ENCODE measurements around the gene ZSWIM9.

DNA sequence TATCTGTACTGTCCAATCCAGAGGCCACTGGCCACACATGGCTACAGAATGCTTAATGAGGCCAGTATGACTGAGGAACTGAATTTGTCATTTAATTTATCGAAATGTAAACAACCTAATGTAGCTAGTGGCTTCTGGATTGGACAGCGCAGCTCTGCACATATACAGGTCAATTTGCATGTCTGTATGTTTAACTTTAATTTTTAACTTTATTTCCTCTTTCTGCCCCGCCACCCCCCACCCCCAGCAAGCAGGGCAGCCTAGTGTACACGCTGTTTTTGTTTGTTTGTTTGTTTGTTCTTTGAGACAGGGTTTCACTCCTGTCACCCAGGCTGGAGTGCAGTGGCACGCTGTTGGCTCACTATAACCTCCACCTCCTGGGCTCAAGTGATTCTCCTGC lies 15.5 kb downstream of the ZSWIM9 start:
- no peak for TF ChIP-seq POLR2A (IDR thresholded peaks at IDR 0.05)
- TF ChIP-seq, protein P1, sequence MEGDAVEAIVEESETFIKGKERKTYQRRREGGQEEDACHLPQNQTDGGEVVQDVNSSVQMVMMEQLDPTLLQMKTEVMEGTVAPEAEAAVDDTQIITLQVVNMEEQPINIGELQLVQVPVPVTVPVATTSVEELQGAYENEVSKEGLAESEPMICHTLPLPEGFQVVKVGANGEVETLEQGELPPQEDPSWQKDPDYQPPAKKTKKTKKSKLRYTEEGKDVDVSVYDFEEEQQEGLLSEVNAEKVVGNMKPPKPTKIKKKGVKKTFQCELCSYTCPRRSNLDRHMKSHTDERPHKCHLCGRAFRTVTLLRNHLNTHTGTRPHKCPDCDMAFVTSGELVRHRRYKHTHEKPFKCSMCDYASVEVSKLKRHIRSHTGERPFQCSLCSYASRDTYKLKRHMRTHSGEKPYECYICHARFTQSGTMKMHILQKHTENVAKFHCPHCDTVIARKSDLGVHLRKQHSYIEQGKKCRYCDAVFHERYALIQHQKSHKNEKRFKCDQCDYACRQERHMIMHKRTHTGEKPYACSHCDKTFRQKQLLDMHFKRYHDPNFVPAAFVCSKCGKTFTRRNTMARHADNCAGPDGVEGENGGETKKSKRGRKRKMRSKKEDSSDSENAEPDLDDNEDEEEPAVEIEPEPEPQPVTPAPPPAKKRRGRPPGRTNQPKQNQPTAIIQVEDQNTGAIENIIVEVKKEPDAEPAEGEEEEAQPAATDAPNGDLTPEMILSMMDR (IDR thresholded peaks at IDR 0.05 in 8 of 11, conservative IDR thresholded peaks at IDR 0.05 in 3 of 11), result no peak
